ENCODE data around the gene IRF2BPL.

Gene IRF2BPL

GRCh38 chr14:77055306-77055705 lies 26.8 kb upstream of the IRF2BPL start:
- Histone ChIP-seq H3K9ac (ENCODE audit: low read length) (no peak overlapping the region), H3K27ac (ENCODE audit: low read depth, low read length, poor library complexity, severe bottlenecking) (no peak overlapping the region), H3K9me2 (ENCODE audit: low read depth, low read length) (no peaks in the 10 kb centered on the region), H3K9me3 (ENCODE audit: low read length) (no peaks in the 10 kb centered on the region), H3K79me2 (ENCODE audit: insufficient read depth, low read length) (no peaks in the 10 kb centered on the region), H3F3A (ENCODE audit: insufficient read depth, low read length) (no peaks in the 10 kb centered on the region), H3K36me3 (ENCODE audit: insufficient read depth, low read length) (no peaks in the 10 kb centered on the region), H4K20me1 (ENCODE audit: insufficient read depth, low read length) (no peaks in the 10 kb centered on the region), H3K27me3 (ENCODE audit: insufficient read depth, low read length) (peaks cover 3% of the 10 kb centered on the region; the same call in 1 of the 2 replicates), H3K4me3 (ENCODE audit: low read depth, low read length, poor library complexity, severe bottlenecking) (no peak overlapping the region), H2AFZ (ENCODE audit: low read length) (no peak overlapping the region), H3K4me1 (ENCODE audit: insufficient read depth, low read length, severe bottlenecking) (no peaks in the 10 kb centered on the region), H3K4me2 (ENCODE audit: low read length) (no peak overlapping the region)
- no peak for TF ChIP-seq EZH2 (IDR thresholded peaks at IDR 0.05; ENCODE audit: borderline replicate concordance, low read length)
- no peak for TF ChIP-seq CTCF (IDR thresholded peaks at IDR 0.05; ENCODE audit: low read length)

GRCh38 chr14:77053046-77053841 lies 24.7 kb upstream of the IRF2BPL start:
- peaks cover 3% of the 10 kb centered on the region; the same call in 1 of the 2 replicates for H3K27me3 ChIP-seq (ENCODE audit: insufficient read depth, low read length)
- H3K79me2 ChIP-seq (ENCODE audit: insufficient read depth, low read length): no peaks in the 10 kb centered on the region
- no peaks in the 10 kb centered on the region for H4K20me1 ChIP-seq (ENCODE audit: insufficient read depth, low read length)
- H3K36me3 ChIP-seq (ENCODE audit: insufficient read depth, low read length): no peaks in the 10 kb centered on the region
- H3K4me1 ChIP-seq (ENCODE audit: insufficient read depth, low read length, severe bottlenecking): no peaks in the 10 kb centered on the region
- no peak overlapping the region for H2AFZ ChIP-seq (ENCODE audit: low read length)
- no peak overlapping the region for H3K9ac ChIP-seq (ENCODE audit: low read length)
- no peak overlapping the region for H3K27ac ChIP-seq (ENCODE audit: low read depth, low read length, poor library complexity, severe bottlenecking)
- H3K4me2 ChIP-seq (ENCODE audit: low read length): no peak overlapping the region
- TF ChIP-seq CTCF (IDR thresholded peaks at IDR 0.05; ENCODE audit: low read length) (peak; percentile 98), EZH2 (IDR thresholded peaks at IDR 0.05; ENCODE audit: borderline replicate concordance, low read length) (no peak)
- H3K9me2 ChIP-seq (ENCODE audit: low read depth, low read length): no peaks in the 10 kb centered on the region
- H3K4me3 ChIP-seq (ENCODE audit: low read depth, low read length, poor library complexity, severe bottlenecking): no peak overlapping the region
- no peaks in the 10 kb centered on the region for H3F3A ChIP-seq (ENCODE audit: insufficient read depth, low read length)
- H3K9me3 ChIP-seq (ENCODE audit: low read length): no peaks in the 10 kb centered on the region

GRCh38 chr14:77052281-77053044 lies 24.0 kb upstream of the IRF2BPL start:
- TF ChIP-seq EZH2 (IDR thresholded peaks at IDR 0.05; ENCODE audit: borderline replicate concordance, low read length) (no peak), CTCF (IDR thresholded peaks at IDR 0.05; ENCODE audit: low read length) (no peak)
- Histone ChIP-seq H2AFZ (ENCODE audit: low read length) (no peak overlapping the region), H3K36me3 (ENCODE audit: insufficient read depth, low read length) (no peaks in the 10 kb centered on the region), H3F3A (ENCODE audit: insufficient read depth, low read length) (no peaks in the 10 kb centered on the region), H3K79me2 (ENCODE audit: insufficient read depth, low read length) (no peaks in the 10 kb centered on the region), H4K20me1 (ENCODE audit: insufficient read depth, low read length) (no peaks in the 10 kb centered on the region), H3K4me2 (ENCODE audit: low read length) (no peak overlapping the region), H3K4me1 (ENCODE audit: insufficient read depth, low read length, severe bottlenecking) (no peaks in the 10 kb centered on the region), H3K27ac (ENCODE audit: low read depth, low read length, poor library complexity, severe bottlenecking) (no peak overlapping the region), H3K9me3 (ENCODE audit: low read length) (no peaks in the 10 kb centered on the region), H3K9me2 (ENCODE audit: low read depth, low read length) (no peaks in the 10 kb centered on the region), H3K4me3 (ENCODE audit: low read depth, low read length, poor library complexity, severe bottlenecking) (no peak overlapping the region), H3K27me3 (ENCODE audit: insufficient read depth, low read length) (peaks cover 3% of the 10 kb centered on the region; the same call in 1 of the 2 replicates), H3K9ac (ENCODE audit: low read length) (no peak overlapping the region)
